ENCODE results near the gene TEDDM1.
A peak's percentile ranks its signal among the peaks of the same experiment; 100 is the strongest.

Gene TEDDM1

GRCh38 chr1:182426442-182427430, 26.3 kb upstream of the TEDDM1 start:
- no peak overlapping the region for H3K4me3 ChIP-seq (replicated peaks in 1 of 2; ENCODE audit: low read depth in 2 of 2, low read length in 2 of 2)
- no peak for TF ChIP-seq CTCF (IDR thresholded peaks at IDR 0.05; ENCODE audit: low read depth, low read length)
- DNase-seq (ENCODE audit: low read depth in 2 of 2), result no peak

- no peak for TF ChIP-seq CTCF (IDR thresholded peaks at IDR 0.05; ENCODE audit: low read depth, low read length)
- DNase-seq (ENCODE audit: low read depth in 2 of 2), result no peak
- no peak overlapping the region for H3K4me3 ChIP-seq (replicated peaks in 1 of 2; ENCODE audit: low read depth in 2 of 2, low read length in 2 of 2)
These were observed 15.3 kb upstream of the TEDDM1 start for GRCh38 chr1:182415789-182416188.

GRCh38 chr1:182413969-182414368, 13.5 kb upstream of the TEDDM1 start:
- DNase-seq (ENCODE audit: low read depth in 2 of 2), result no peak
- no peak overlapping the region for H3K4me3 ChIP-seq (replicated peaks in 1 of 2; ENCODE audit: low read depth in 2 of 2, low read length in 2 of 2)
- no peak for TF ChIP-seq CTCF (IDR thresholded peaks at IDR 0.05; ENCODE audit: low read depth, low read length)

- no peak overlapping the region for H3K4me3 ChIP-seq (replicated peaks in 1 of 2; ENCODE audit: low read depth in 2 of 2, low read length in 2 of 2)
- no peak for DNase-seq (ENCODE audit: low read depth in 2 of 2)
- no peak for TF ChIP-seq CTCF (IDR thresholded peaks at IDR 0.05; ENCODE audit: low read depth, low read length)
These were observed 13.0 kb upstream of the TEDDM1 start for GRCh38 chr1:182413486-182413885.

GRCh38 chr1:182410620-182411273, 10.3 kb upstream of the TEDDM1 start:
- peak; percentile 3 to 22 for DNase-seq (ENCODE audit: low read depth in 2 of 2)
- H3K4me3 ChIP-seq (replicated peaks in 1 of 2; ENCODE audit: low read depth in 2 of 2, low read length in 2 of 2), result no peak overlapping the region
- TF ChIP-seq CTCF (IDR thresholded peaks at IDR 0.05; ENCODE audit: low read depth, low read length), result no peak

GRCh38 chr1:182410138-182410537, 9.7 kb upstream of the TEDDM1 start:
- TF ChIP-seq CTCF (IDR thresholded peaks at IDR 0.05; ENCODE audit: low read depth, low read length), result no peak
- DNase-seq (ENCODE audit: low read depth in 2 of 2), result no peak
- no peak overlapping the region for H3K4me3 ChIP-seq (replicated peaks in 1 of 2; ENCODE audit: low read depth in 2 of 2, low read length in 2 of 2)
